ENCODE data around the gene ARSA. TPM values are rescaled to one million over a fixed set of nuclear protein-coding genes. Genes with fewer than 3 reads are reported as not detected.

The ARSA gene
- total RNA-seq, 1 donor from 2014 or later, result 12.1 TPM

DNA sequence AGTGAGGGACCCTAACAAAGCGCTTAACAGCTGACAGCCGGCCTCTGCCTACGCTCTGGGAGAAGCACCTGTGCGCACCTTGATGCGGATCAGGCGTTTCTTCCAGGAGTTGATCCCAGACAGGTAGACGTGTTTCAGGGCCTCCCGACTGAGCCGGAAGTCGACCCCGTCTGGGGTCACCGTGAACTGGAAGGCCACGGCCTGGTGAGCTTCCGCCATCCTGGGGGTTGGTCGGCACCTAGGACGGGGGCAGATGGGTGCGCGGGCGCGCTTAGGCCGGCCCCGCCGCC, 50.3 kb downstream of the ARSA start:
- DNase-seq (ENCODE audit: low read depth), result no peak
- TF ChIP-seq CTCF (IDR thresholded peaks at IDR 0.05; ENCODE audit: insufficient read depth, low read length, severe bottlenecking), result no peak

GRCh38 chr22:50576806-50577696, 50.9 kb downstream of the ARSA start:
- peaks cover 11% of the 10 kb centered on the region for H3K36me3 ChIP-seq (ENCODE audit: control insufficient read depth, insufficient read depth, low read length)
- no peaks in the 10 kb centered on the region for H3K27me3 ChIP-seq (ENCODE audit: control insufficient read depth, insufficient read depth, low read length)
- DNase-seq (ENCODE audit: low read depth), result no peak

More for the DNA sequence above, 50.3 kb downstream of the ARSA start:
- Histone ChIP-seq H3K27me3 (ENCODE audit: control insufficient read depth, insufficient read depth, low read length) (no peaks in the 10 kb centered on the region), H3K4me3 (ENCODE audit: low read depth, low read length) (no peak overlapping the region), H3K36me3 (ENCODE audit: control insufficient read depth, insufficient read depth, low read length) (peaks cover 11% of the 10 kb centered on the region)
- FAIRE-seq, result no peak

DNA sequence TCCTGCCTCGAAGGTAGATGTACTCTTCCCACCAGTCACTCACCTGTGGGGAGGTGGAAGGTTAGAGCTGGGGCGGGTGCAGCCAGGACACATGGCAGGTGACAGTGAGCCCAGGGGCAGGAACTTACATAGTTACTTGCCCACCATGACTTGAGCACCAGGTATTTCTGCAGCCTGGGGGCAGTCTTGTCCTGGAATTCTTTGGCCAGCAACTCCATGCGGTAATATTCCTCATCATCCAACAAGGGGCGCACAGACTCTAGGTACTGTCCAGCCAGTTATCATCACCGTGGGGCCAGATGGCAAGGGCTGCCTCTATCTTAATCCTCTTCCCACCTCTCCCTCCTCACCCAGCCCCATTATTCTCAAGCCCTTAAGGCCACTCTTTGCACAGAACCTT, 51.9 kb downstream of the ARSA start:
- FAIRE-seq, result no peak
- Histone ChIP-seq H3K36me3 (ENCODE audit: control insufficient read depth, insufficient read depth, low read length) (peaks cover 6% of the 10 kb centered on the region), H3K4me3 (ENCODE audit: low read depth, low read length) (no peak overlapping the region)

More at GRCh38 chr22:50576806-50577696, 50.9 kb downstream of the ARSA start:
- TF ChIP-seq CTCF (IDR thresholded peaks at IDR 0.05; ENCODE audit: insufficient read depth, low read length, severe bottlenecking), result no peak
- H3K4me3 ChIP-seq (ENCODE audit: low read depth, low read length), result no peak overlapping the region
- no peak for FAIRE-seq

GRCh38 chr22:50575426-50575941, 52.5 kb downstream of the ARSA start:
- H3K36me3 ChIP-seq (ENCODE audit: control insufficient read depth, insufficient read depth, low read length), result peaks cover 6% of the 10 kb centered on the region
- TF ChIP-seq CTCF (IDR thresholded peaks at IDR 0.05; ENCODE audit: insufficient read depth, low read length, severe bottlenecking), result no peak
- no peaks in the 10 kb centered on the region for H3K27me3 ChIP-seq (ENCODE audit: control insufficient read depth, insufficient read depth, low read length)
- FAIRE-seq (no peak), DNase-seq (ENCODE audit: low read depth) (no peak)
- no peak overlapping the region for H3K4me3 ChIP-seq (ENCODE audit: low read depth, low read length)

More for the DNA sequence above, 51.9 kb downstream of the ARSA start:
- peak; percentile 51 for DNase-seq (ENCODE audit: low read depth)
- TF ChIP-seq CTCF (IDR thresholded peaks at IDR 0.05; ENCODE audit: insufficient read depth, low read length, severe bottlenecking), result peak; percentile 38
- no peaks in the 10 kb centered on the region for H3K27me3 ChIP-seq (ENCODE audit: control insufficient read depth, insufficient read depth, low read length)

Other genes with a start within 250 kb of the ARSA start
- 123 and 129 TPM in 2 replicates for gene SBF1, start 153.1 kb downstream of the ARSA start, total RNA-seq
- 3.7 and 5.4 TPM in 2 replicates for gene ADM2, start 146.6 kb downstream of the ARSA start, total RNA-seq
- gene MIOX, start 141.3 kb downstream of the ARSA start, total RNA-seq, result not detected in 2 replicates
- 10.3 and 12.7 TPM in 2 replicates for gene LMF2, start 120.5 kb downstream of the ARSA start, total RNA-seq
- gene NCAPH2, start 119.9 kb downstream of the ARSA start, total RNA-seq, result 28.3 and 44.2 TPM in 2 replicates
- gene SCO2, start 102.6 kb downstream of the ARSA start, total RNA-seq, result 2.0 and 2.1 TPM in 2 replicates
- gene TYMP, start 98.1 kb downstream of the ARSA start, total RNA-seq, result 56.6 and 126 TPM in 2 replicates
- gene KLHDC7B, start 82.3 kb downstream of the ARSA start, total RNA-seq, result 0.26 TPM in 2 replicates
- gene SYCE3, start 65.2 kb downstream of the ARSA start, total RNA-seq, result 0.51 and 0.79 TPM in 2 replicates
- gene CPT1B, start 49.7 kb downstream of the ARSA start, total RNA-seq, result 3.4 and 8.2 TPM in 2 replicates
- gene CHKB, start 45.3 kb downstream of the ARSA start, total RNA-seq, result 27.6 and 34.3 TPM in 2 replicates
- gene MAPK8IP2, start 27.4 kb downstream of the ARSA start, total RNA-seq, result 0.53 and 0.77 TPM in 2 replicates
- 0.79 and 0.90 TPM in 2 replicates for gene SHANK3, start 44.7 kb upstream of the ARSA start, total RNA-seq
- gene ACR, start 110.1 kb upstream of the ARSA start, total RNA-seq, result not detected in 2 replicates
- 4.5 and 7.9 TPM in 2 replicates for gene RABL2B, start 155.5 kb upstream of the ARSA start, total RNA-seq

All from bronchial epithelial cell (primary cell).